Panc1 (cell line): ENCODE data around the gene GCK. TPM values are rescaled to one million over a fixed set of nuclear protein-coding genes. Genes with fewer than 3 reads are reported as not detected.

Source experiments
- ATAC-seq: fragments of 200-7000 bp; cut with Tn5 transposase; 2 replicates; pipeline ENCODE4 v1.9.1; 2020; ENCODE audit warnings: mild to moderate bottlenecking, moderate library complexity
- BruUV-seq: library from RNA; stranded (reverse); fragments of 400-500 nt; replicated peaks from 2 replicates; lab custom pipeline; 2021; lab: Mats Ljungman, UMichigan
- CTCF ChIA-PET: fragments of 300-600 bp; sonication (Branson Sonifier 250); formaldehyde crosslinking; loops from one replicate; lab custom pipeline; 2022; ENCODE audit warnings: antibody characterized with exemption; lab: Charles Lee
- POLR2A ChIA-PET: fragments of 300-600 bp; sonication (Branson Sonifier 250); formaldehyde crosslinking; loops from one replicate; lab custom pipeline; 2022; ENCODE audit warnings: antibody characterized with exemption; lab: Charles Lee
- DNase-seq: peaks from one replicate; pipeline ENCODE4 v3.0.0-alpha.2; 2010; ENCODE audit warnings: low read depth, low spot score
- H3K27ac ChIP-seq: 2 replicates; pipeline ENCODE4 v1.5.1; 2011; ENCODE audit warnings: mild to moderate bottlenecking, low read length, inconsistent platforms
- H3K27me3 ChIP-seq: fragments of 200-500 bp; sonication (Bioruptor generic); 2 replicates; pipeline ENCODE4 v1.6.0; 2014; ENCODE audit warnings: low read length, inconsistent platforms; ENCODE audit not compliant: control insufficient read depth, insufficient read depth
- H3K36me3 ChIP-seq: fragments of 200-500 bp; sonication (Bioruptor generic); 2 replicates; pipeline ENCODE4 v1.5.1; 2014; ENCODE audit warnings: inconsistent platforms, mild to moderate bottlenecking, low read length, moderate library complexity; ENCODE audit not compliant: control insufficient read depth, insufficient read depth
- H3K4me1 ChIP-seq: 2 replicates; pipeline ENCODE4 v1.5.1; 2011; ENCODE audit warnings: inconsistent platforms, mild to moderate bottlenecking, low read length, moderate library complexity; ENCODE audit not compliant: control insufficient read depth, insufficient read depth
- H3K4me3 ChIP-seq, 2 experiments: 2 replicates each; pipeline ENCODE4 v1.5.1; 2011 to 2012; ENCODE audit warnings: low read depth in 2 of 2, low read length in 2 of 2, mild to moderate bottlenecking in 2 of 2, inconsistent platforms in 1 of 2, moderate library complexity in 1 of 2
- H3K9me3 ChIP-seq: fragments of 200-500 bp; sonication (Bioruptor generic); 2 replicates; pipeline ENCODE4 v1.5.1; 2014; ENCODE audit warnings: low read depth, mild to moderate bottlenecking, inconsistent platforms, low read length, moderate library complexity; ENCODE audit not compliant: control insufficient read depth, insufficient read depth
- POLR2AphosphoS5 ChIP-seq: IDR thresholded peaks from 2 replicates; pipeline ENCODE4 v1.6.1; 2012; ENCODE audit warnings: mild to moderate bottlenecking, low read depth, low read length, moderate library complexity
- REST ChIP-seq, 2 experiments: IDR thresholded peaks; 2 replicates each; pipeline ENCODE4 v1.6.1; 2011 to 2012; ENCODE audit warnings: low read depth in 2 of 2, control low read depth in 1 of 2, low read length in 1 of 2, mild to moderate bottlenecking in 1 of 2, moderate library complexity in 1 of 2; ENCODE audit not compliant: insufficient read depth in 1 of 2
- SIN3A ChIP-seq: IDR thresholded peaks from 2 replicates; pipeline ENCODE4 v1.6.1; 2012; ENCODE audit warnings: low read depth, mild to moderate bottlenecking, low read length, moderate library complexity, borderline replicate concordance; ENCODE audit not compliant: insufficient read depth
- TCF7L2 ChIP-seq: IDR thresholded peaks from 2 replicates; pipeline ENCODE4 v1.6.1; 2011; ENCODE audit warnings: mild to moderate bottlenecking, low read depth, low read length, inconsistent platforms
- in situ Hi-C: cut with HindIII; loops from 2 replicates; pipeline ENCODE4 v1.10.0; 2016; ENCODE audit warnings: low sequenced_read_pairs, low pct_unique_long_range_greater_than_20kb
- intact Hi-C: fragments of 100-400 bp; cut with micrococcal nuclease; formaldehyde crosslinking; loops from one replicate; pipeline ENCODE4 v1.10.0; 2022; ENCODE audit not compliant: unreplicated experiment
- total RNA-seq: library from RNA; stranded (reverse); gene quantifications from one replicate; pipeline ENCODE4 v1.2.1, GENCODE V29; 2021; ENCODE audit not compliant: unreplicated experiment
- TF ChIP-seq, protein P1 (sequence below): fragments of 450-650 bp; IDR thresholded peaks from 2 replicates; pipeline ENCODE4 v1.5.1; 2017; ENCODE audit warnings: mild to moderate bottlenecking

The GCK gene
- total RNA-seq, 1 experiment from 2014 or later, result 0.36 TPM

DNA sequence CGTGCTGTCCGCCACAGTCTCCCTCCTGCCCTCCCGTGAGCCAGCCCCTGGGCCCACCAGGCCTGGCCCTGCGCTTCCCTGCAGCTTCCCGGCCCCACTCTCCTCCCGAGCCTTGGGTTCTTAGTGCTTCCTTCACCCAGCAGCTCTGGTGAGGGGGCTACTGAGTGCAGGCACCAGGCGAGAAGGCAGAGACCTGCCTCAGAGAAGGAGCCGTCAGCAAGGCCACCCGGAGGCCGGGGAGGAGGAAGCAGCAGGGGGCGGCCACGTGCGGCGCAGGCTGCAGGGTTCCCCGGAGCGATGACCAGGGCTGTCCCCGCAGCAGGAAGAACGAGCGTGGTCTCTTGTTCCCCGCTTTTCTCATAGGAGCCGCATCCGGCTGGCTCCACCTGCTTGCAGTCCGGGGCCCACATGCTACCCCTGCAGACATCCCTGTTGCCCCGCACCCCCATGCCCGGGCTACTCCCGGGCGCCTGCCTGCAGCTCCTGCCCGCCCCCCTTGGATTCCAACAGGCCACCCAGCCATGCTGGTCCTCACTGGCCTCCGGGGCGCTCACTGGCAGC, 32.1 kb upstream of the GCK start:
- ATAC-seq, result no peak
- no peak for DNase-seq
- no peaks in the 10 kb centered on the region for H3K36me3 ChIP-seq
- TF ChIP-seq, protein P1, sequence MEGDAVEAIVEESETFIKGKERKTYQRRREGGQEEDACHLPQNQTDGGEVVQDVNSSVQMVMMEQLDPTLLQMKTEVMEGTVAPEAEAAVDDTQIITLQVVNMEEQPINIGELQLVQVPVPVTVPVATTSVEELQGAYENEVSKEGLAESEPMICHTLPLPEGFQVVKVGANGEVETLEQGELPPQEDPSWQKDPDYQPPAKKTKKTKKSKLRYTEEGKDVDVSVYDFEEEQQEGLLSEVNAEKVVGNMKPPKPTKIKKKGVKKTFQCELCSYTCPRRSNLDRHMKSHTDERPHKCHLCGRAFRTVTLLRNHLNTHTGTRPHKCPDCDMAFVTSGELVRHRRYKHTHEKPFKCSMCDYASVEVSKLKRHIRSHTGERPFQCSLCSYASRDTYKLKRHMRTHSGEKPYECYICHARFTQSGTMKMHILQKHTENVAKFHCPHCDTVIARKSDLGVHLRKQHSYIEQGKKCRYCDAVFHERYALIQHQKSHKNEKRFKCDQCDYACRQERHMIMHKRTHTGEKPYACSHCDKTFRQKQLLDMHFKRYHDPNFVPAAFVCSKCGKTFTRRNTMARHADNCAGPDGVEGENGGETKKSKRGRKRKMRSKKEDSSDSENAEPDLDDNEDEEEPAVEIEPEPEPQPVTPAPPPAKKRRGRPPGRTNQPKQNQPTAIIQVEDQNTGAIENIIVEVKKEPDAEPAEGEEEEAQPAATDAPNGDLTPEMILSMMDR, result no peak; the same call in 1 of the 2 replicates
- TF ChIP-seq SIN3A, result no peak
- in situ Hi-C loops, result loop anchor here (25.0 kb wide), 1 partner anchor 116 kb away; the partner anchor contains the start of gene CAMK2B
- no peak overlapping the region for H3K4me3 ChIP-seq
- no peaks in the 10 kb centered on the region for H3K9me3 ChIP-seq
- no TSS peak for BruUV-seq
- no peak overlapping the region for H3K27ac ChIP-seq
- H3K27me3 ChIP-seq, result no peaks in the 10 kb centered on the region
- no peaks in the 10 kb centered on the region for H3K4me1 ChIP-seq
- CTCF ChIA-PET, result interaction anchor here (0.6 kb wide), 1 partner anchor 306 kb away, joined by 10 read pairs; no protein-coding TSS in a partner anchor
- POLR2A ChIA-PET, result no interaction called here
- intact Hi-C loops, result no loop called here

- H3K9me3 ChIP-seq, result no peaks in the 10 kb centered on the region
- ATAC-seq (no peak), DNase-seq (no peak)
- no peaks in the 10 kb centered on the region for H3K4me1 ChIP-seq
- intact Hi-C loops (no loop called here), in situ Hi-C loops (loop anchor here (25.0 kb wide), 1 partner anchor 117 kb away; the partner anchor contains the start of gene CAMK2B)
- ChIA-PET POLR2A (no interaction called here), CTCF (interaction anchor here (0.6 kb wide), 1 partner anchor 307 kb away, joined by 10 read pairs; no protein-coding TSS in a partner anchor)
- no peaks in the 10 kb centered on the region for H3K36me3 ChIP-seq
- no peaks in the 10 kb centered on the region for H3K27me3 ChIP-seq
- H3K27ac ChIP-seq, result no peak overlapping the region
- no peak overlapping the region for H3K4me3 ChIP-seq
- no TSS peak for BruUV-seq
- TF ChIP-seq, protein P1, result no peak
- TF ChIP-seq TCF7L2, result no peak
- TF ChIP-seq POLR2AphosphoS5, result no peak
- TF ChIP-seq REST (IDR thresholded peaks at IDR 0.05; ENCODE audit: insufficient read depth in 1 of 2, low read depth in 2 of 2, low read length in 1 of 2), result no peak
- TF ChIP-seq SIN3A, result no peak
These were observed 31.3 kb upstream of the GCK start for GRCh38 chr7:44220358-44221112.
